Adrenal gland (tissue), 5 donors: ENCODE data around the gene VPS54.

ENCODE experiments used
- CTCF ChIP-seq, 6 experiments: fragments of 450-650 bp in 4 of 6; fragments of 200-600 bp in 2 of 6; sonication (generic) in 1 of 6; IDR thresholded peaks; 1 replicate in 5 of 6; 2 replicates in 1 of 6; pipeline versions ENCODE4 v1.5.1 to v1.8.0; 2016 to 2021; ENCODE audit warnings: antibody characterized with exemption in 6 of 6, mild to moderate bottlenecking in 2 of 6, moderate library complexity in 1 of 6
- POLR2A ChIP-seq, 2 donors: fragments of 450-650 bp; IDR thresholded peaks; one replicate each; pipeline ENCODE4 v1.6.1; 2017; ENCODE audit warnings: antibody characterized with exemption in 2 of 2, mild to moderate bottlenecking in 2 of 2, moderate library complexity in 1 of 2
- donor health status: DM: no; HTN: no; CAD: no.

- TF ChIP-seq CTCF (IDR thresholded peaks at IDR 0.05) (no peak), POLR2A (IDR thresholded peaks at IDR 0.05) (no peak)
Measured at GRCh38 chr2:63850204-63850571, 169.0 kb downstream of the VPS54 start.
